ENCODE measurements around the gene SPHK2.
A peak's percentile ranks its signal among the peaks of the same experiment; 100 is the strongest.

DNA sequence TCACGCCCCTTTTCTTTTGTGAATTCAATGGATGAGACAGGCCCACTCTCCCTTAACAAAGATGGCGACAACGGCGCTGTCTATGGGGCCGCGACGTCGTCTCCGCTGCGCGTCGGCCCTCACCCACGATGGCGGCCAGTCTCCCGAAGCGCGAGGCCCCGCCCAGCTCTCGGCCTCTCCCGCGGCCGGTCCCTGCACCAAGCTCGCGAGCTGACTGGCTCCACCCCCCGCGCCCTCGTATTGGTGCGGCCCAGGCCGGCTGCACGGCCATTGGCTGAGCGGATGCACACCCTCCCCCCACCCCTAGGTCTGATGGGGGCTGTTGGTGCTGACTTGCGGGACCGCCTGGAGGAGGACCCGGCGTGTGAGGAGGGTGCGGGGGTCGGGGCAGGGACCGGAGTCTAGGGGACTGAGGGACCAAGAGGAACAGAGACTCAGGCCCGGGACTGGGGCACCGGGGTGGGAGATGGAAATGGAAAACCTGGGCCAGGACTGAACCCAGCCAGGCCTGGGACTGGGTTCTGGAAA is 4.8 kb downstream of the SPHK2 start:
- TF ChIP-seq YY1 (IDR thresholded peaks at IDR 0.05; ENCODE audit: insufficient read depth, insufficient read length) (peak; percentile 97), SUZ12 (IDR thresholded peaks at IDR 0.05; ENCODE audit: extremely low read depth, insufficient read depth, insufficient read length) (no peak), ZNF274 (IDR thresholded peaks at IDR 0.05; ENCODE audit: low read depth, low read length) (no peak)
